GM12875 (cell line): ENCODE measurements around the gene MCOLN1.

Experiments used
- H3K4me3 ChIP-seq: one replicate; pipeline ENCODE4 v1.5.1; 2011; ENCODE audit warnings: low read depth, low read length, control low read depth
- TF ChIP-seq, protein P1 (sequence below): IDR thresholded peaks from 2 replicates; pipeline ENCODE4 v1.5.1; 2011; ENCODE audit warnings: low read depth, mild to moderate bottlenecking, control low read depth, inconsistent platforms, low read length, moderate library complexity, borderline replicate concordance; ENCODE audit not compliant: insufficient read depth

MCOLN1 gene

DNA sequence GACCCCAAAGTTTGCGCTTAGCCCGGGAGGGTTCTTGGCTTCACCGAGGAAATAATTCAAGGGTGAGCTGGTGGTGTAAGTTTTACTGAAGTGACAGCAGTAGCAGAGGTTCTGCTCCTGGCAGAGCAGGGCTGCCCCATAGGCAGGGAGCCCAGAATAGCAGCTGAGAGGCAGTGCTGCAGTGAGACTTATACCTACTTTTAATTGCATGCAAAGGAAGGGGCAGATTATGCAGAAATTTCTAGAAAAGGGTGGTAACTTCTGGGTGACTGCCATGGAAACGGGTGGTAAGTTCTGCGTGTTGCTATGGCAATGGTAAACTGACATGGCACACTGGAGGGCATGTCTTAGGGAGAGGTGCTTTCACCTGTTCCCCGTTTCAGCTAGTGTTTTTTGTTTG lies 55.7 kb downstream of the MCOLN1 start:
- TF ChIP-seq, protein P1, sequence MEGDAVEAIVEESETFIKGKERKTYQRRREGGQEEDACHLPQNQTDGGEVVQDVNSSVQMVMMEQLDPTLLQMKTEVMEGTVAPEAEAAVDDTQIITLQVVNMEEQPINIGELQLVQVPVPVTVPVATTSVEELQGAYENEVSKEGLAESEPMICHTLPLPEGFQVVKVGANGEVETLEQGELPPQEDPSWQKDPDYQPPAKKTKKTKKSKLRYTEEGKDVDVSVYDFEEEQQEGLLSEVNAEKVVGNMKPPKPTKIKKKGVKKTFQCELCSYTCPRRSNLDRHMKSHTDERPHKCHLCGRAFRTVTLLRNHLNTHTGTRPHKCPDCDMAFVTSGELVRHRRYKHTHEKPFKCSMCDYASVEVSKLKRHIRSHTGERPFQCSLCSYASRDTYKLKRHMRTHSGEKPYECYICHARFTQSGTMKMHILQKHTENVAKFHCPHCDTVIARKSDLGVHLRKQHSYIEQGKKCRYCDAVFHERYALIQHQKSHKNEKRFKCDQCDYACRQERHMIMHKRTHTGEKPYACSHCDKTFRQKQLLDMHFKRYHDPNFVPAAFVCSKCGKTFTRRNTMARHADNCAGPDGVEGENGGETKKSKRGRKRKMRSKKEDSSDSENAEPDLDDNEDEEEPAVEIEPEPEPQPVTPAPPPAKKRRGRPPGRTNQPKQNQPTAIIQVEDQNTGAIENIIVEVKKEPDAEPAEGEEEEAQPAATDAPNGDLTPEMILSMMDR: no peak
- H3K4me3 ChIP-seq: no peak overlapping the region

DNA sequence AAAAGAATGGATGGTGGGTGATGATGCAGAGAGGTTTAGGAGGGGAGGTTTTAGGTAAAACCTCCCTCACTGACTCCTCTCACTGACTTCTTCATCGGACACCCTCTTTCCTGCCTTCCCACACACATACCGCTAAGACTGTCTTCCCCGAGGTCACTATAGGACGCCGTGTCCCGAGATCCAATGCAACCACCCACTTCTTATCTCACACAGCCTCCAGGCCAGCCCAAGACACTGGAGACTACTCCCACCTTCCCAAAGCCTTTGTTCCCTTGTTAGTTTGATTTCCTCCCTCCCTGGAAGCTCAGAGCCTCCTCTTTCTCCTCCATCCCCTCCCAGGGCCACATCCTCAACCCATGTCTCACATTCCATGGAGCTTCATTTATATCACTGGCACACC lies 56.8 kb downstream of the MCOLN1 start:
- no peak overlapping the region for H3K4me3 ChIP-seq
- TF ChIP-seq, protein P1: no peak

DNA sequence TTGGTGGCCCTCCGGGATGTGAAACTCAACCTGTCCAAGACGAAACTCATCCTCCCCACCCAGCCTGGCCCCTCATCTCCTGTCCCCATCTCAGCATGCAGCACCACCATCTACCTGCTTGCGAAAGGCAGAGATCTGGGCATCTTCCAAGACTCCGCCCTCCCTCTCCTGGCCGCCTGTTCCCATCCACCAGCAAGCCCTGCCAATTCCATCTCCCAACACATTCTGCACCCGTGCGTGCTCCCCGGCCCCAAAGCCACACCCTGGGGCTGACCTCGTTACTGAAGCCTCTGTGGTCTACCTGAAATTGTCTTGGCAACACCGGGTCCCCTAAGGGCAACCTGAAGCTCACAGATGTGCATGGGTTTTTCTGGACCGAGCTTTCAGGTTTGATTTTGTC lies 60.0 kb downstream of the MCOLN1 start:
- TF ChIP-seq, protein P1: no peak
- no peak overlapping the region for H3K4me3 ChIP-seq
